ENCODE results near the gene HYPK. TPM values are rescaled to one million over a fixed set of nuclear protein-coding genes. Genes with fewer than 3 reads are reported as not detected.

The HYPK gene
- total RNA-seq, 2 experiments from 2014 or later = 16.7 to 19.1 TPM

Small RNAs within 50 kb of the gene (microRNA-seq; reads per million reads assigned to microRNA genes)
- not detected for gene MIR1282 (ENCODE audit: borderline microRNAs expressed, borderline number of aligned reads, borderline replicate concordance)

Other genes with a start within 250 kb of the HYPK start
- gene PPIP5K1, start 210.4 kb upstream of the HYPK start, total RNA-seq = 10 to 100 TPM; 38.6 to 44.2 TPM
- under 1 TPM in 1 of 2 experiments, not detected in 1; 0.36 TPM for gene CKMT1B, start 206.6 kb upstream of the HYPK start, total RNA-seq
- under 1 TPM; 0.44 to 0.57 TPM for gene STRC, start 181.8 kb upstream of the HYPK start, total RNA-seq
- gene CATSPER2, start 151.8 kb upstream of the HYPK start, total RNA-seq = 1 to 10 TPM; 5.1 to 5.5 TPM
- gene CKMT1A, start 106.7 kb upstream of the HYPK start, total RNA-seq = under 1 TPM; 0.33 to 0.41 TPM
- 100 to 1,000 TPM; 286 to 291 TPM for gene PDIA3, start 54.2 kb upstream of the HYPK start, total RNA-seq
- gene ELL3, start 23.6 kb upstream of the HYPK start, total RNA-seq = 1 to 10 TPM; 2.4 to 2.9 TPM
- 100 to 1,000 TPM; 787 to 817 TPM for gene SERF2, start 8.3 kb upstream of the HYPK start, total RNA-seq
- gene SERINC4, start 379 bp upstream of the HYPK start, total RNA-seq = under 1 TPM; 0.10 to 0.15 TPM
- gene MFAP1, start 24.1 kb downstream of the HYPK start, total RNA-seq = 10 to 100 TPM; 37.2 to 38.0 TPM
- gene WDR76, start 26.4 kb downstream of the HYPK start, total RNA-seq = 10 to 100 TPM; 89.9 to 93.2 TPM

All from activated CD4-positive, alpha-beta memory T cell treated with anti-CD3 and anti-CD28 coated beads for 36 hours (primary cell).